ENCODE measurements around the gene ABR.

GRCh38 chr17:1055231-1055630 is 124.5 kb downstream of the ABR start:
- TF ChIP-seq REST (IDR thresholded peaks at IDR 0.05; ENCODE audit: insufficient read depth in 1 of 2, low read depth in 2 of 2, low read length in 1 of 2) (no peak), CTCF (IDR thresholded peaks at IDR 0.05) (no peak), POLR2AphosphoS5 (IDR thresholded peaks at IDR 0.05; ENCODE audit: low read depth, low read length) (no peak)
